Measurements from ENCODE around the gene DYNLT4.
"Not testable (repeated sequence)": the region's sequence is repeated elsewhere in the genome, so short reads cannot be mapped to it uniquely, and the experiment has no call there.

The DYNLT4 gene

DNA sequence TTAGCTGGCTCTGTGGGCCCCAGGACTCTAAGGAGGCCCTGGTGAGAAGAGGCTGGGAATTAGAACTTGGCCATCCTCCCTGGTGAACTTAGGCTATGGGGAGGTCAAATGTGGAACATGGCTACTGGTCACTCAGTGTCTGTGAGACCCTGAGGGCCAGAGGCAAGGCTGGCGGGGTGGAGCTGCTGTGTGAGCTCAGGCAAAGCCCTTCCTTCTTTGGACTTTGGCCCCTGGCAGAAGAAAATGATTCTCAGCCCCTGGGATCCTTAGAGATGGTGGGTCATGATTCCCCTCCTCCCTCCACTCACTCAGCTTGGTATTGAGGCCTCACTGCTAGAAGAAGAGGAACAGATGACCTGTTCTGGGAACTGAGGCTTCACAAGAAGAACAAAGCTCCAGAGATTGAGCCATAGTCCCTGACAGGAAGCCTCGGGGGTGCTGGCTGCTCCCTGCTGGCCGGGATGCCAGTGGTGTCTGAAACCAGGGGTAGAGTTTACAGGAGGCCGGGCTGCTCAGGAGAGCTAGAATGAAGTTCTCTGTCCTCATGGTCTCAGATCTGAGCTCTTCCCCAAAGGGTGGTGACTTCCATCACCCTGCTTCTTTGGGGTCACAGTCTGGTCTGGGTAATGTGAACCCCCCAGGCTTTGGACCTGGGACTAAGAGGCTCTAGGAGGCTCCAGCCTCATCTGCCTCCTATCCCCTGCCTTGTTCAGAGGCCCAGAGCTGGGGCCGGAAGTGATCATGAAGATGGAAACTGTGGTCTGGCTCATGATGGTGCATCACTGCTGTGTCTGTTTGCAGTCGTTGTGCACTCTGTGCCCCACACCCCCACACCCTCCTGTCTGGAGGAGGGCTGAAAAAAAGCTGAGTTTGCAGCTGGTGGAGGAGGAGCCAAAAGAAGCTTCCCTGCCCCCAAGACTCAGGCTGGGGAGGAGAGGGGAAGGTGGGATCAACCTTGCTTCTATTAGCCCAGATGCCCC, 2.1 kb upstream of the DYNLT4 start:
- no peak for DNase-seq (ENCODE audit: low spot score)

DNA sequence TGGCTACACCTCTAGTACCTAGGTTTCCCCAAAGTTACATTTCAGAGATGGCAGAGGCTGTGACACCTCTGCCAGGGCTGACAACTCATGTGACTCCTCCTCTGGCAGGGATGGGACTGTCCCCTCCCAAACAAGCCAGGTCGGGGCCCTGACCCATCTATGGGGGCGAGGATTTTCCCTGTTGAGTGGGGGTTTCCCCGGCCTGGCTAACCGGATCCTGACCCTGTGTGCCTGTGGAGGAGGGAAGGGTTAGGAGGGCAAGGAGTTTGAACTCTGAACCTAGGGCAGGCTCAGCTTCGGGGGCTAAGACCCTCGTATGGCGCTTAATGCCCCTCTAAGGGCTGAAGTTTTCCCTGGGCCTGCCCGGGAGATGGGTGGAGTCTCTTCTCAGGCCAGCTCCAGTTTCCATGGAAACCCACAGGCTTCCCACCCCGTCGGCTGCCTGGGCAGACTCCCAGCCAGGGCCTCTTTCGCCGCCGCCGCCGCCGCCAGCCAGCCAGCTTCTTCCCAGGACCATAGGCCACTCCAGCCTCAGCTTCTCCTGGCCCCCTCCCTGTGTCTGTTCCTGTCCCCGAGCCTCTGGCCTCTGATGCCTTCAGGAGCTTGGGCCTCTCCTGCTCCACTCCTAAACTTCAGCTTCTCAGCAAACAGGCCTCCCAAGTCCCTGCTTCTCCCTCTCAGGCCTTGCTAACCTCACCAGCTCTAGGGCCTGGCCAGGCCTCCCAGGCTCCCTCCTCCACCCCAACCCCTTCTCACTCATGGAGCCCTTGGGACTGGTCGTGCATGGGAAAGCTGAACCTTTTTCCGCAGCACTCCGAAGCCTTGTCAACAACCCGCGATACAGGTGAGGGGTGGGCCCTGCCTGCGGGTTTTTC, 1.1 kb upstream of the DYNLT4 start, which contains the start of gene BTBD19:
TSS of gene BTBD19 (plus strand) at position 461 of the 875 bp plus-strand sequence. CDS start at position 759, 298 bp downstream.
- peak; percentile 82 for DNase-seq (ENCODE audit: low spot score)

DNA sequence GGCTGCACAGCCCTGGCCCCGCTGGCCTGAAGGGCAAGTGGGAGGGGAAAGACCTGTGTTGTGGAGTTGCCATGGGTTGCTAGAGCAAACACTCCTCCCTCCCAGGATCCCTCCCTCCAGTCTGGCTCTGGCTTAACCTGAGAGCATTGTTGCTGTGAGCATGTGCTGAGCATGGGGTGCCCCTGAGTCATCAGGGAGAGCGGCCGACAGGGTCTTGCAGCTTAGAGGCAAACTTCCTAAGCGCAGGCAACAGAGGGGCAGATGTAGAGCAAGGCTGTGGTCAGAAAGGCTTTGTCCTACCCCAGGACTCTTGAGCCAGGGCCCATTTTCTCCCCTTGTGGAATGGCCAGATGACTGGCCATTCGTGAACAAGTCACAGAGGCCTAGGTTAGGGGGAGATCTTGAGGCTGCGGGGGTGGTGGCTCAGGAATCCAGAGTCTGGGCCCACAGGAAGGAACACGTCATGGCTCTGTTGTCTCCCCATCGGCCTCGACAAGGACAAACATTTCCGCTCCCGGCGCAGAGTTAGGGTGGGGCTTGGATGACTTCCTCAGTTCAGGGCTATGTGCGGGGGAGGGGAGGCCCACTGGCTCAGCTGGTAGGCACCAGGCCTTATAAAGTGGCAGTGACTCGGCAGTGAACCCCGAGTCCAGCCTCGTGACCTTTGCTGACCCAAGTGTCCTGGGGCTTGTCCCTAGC, 362 bp upstream of the DYNLT4 start:
- peak; percentile 83 for DNase-seq (ENCODE audit: low spot score)

DNA sequence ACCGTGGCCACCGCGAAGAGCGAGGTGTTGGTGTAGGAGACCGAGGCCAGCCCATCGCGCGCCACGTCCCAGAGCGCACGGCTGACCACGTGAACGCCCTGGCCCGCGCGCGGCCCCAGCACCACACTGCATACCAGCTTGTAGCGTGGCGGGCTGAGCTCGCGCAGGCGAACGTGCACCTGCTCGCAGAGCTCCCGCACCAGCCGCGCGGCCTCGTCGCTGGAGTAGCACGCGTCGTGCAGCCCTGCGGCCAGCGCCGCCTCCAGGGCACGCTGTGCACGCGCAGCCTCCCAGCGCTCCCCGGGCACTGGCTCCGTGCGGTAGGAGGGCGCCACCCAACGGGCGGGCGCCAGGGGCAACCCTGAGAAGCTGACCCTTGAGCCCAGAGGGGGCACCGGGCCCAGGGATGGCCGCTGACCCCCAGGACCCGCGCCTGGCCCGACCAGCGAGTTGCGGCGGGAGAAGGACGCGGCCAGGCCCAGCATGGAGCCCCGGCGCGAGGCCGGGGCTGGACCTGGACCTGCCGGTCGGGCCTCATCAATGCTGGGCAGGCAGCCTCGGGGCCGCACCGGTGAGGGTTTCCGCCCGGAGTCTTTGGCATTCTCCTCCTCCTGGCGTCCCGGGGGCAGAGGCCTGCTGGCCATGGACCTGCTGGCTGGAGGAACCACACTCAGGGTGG, 987 bp downstream of the DYNLT4 start:
- DNase-seq (ENCODE audit: low spot score), result no peak

DNA sequence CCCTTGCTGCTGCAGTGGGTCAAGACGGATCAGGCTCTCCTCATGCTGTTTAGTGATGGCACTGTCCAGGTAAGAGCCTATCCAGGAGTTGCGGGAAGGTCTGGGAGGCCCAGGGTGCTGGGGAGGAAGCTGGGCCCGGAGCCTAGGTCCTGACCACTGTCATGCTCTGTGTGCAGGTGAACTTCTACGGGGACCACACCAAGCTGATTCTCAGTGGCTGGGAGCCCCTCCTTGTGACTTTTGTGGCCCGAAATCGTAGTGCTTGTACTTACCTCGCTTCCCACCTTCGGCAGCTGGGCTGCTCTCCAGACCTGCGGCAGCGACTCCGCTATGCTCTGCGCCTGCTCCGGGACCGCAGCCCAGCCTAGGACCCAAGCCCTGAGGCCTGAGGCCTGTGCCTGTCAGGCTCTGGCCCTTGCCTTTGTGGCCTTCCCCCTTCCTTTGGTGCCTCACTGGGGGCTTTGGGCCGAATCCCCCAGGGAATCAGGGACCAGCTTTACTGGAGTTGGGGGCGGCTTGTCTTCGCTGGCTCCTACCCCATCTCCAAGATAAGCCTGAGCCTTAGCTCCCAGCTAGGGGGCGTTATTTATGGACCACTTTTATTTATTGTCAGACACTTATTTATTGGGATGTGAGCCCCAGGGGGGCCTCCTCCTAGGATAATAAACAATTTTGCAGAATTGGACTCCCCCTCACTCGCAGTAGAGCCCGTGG, 1.7 kb downstream of the DYNLT4 start:
- no peak for DNase-seq (ENCODE audit: low spot score)

DNA sequence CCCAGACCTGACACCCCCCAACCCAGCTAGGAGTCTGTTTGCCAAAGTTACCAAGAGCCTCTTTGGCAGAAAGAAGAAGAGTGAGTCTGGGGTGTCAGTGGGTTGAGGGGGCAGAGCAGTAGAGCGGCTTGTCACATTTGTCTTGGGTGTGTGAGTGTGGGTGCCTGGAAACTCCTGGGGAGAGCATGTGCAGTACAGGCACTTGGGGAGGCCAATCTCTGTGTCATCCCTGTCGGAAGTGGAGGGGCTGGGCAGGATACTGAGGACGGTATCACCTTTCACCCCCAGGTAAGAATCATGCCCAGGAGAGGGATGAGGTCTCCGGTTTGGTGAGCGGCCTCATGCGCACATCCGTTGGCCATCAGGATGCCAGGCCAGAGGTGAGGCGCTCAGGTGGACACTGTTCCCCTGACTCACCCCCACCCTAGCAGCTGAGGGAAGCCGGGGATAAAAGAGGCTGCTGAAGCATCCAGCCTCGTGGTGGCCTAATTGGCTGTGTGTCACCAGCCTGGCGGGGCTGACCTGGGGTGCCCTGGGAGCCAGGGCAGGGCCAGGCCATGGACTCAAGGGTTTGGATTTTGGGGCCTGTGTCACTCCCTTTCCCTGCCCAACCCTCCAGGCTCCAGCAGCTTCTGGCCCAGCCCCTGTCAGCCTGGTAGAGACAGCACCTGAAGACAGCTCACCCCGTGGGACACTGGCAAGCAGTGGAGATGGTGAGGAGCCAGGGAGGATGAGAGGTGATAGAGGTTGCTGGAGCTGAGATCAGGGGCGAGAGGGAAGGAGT, 3.6 kb downstream of the DYNLT4 start:
- no peak for DNase-seq (ENCODE audit: low spot score)

DNA sequence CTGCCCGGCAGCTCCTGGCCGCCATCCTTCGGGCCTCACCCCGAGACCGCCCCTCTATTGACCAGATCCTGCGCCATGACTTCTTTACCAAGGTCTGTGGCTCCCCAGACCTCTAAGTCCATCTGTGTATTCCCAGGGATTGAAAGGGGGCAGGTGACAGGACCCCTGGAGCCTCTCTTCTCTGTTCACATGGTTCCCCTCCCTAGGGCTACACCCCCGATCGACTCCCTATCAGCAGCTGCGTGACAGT, 4.2 kb downstream of the DYNLT4 start:
- DNase-seq (ENCODE audit: low spot score), result no peak

DNA sequence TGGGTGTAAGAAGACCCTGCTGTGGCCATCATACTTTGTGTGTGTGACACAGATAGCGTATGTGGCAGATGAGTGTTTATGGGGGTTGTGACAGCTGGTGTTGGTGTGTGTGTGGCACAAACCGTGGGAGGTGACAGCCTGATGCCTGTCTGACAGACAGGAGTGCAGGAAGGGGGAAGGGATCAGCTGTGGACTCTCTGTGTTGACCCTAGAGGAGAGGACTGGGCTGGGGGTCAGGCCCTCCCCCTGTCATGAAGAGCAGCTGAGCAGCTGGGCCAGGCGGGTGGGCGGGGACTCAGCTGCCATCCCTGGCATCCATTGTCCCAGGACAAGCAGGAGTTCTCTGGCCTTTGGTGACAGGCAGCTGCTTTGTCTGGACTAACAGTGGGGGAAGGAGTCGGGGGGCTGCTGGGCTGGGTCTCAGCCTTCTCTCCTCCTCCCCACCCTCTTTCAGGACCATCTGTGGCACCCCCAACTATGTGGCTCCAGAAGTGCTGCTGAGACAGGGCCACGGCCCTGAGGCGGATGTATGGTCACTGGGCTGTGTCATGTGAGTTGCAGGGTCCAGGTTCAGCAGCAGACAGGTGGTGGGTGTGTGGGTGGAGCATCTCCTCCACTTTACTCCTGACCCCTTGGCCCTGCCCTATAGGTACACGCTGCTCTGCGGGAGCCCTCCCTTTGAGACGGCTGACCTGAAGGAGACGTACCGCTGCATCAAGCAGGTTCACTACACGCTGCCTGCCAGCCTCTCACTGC, 4.7 kb downstream of the DYNLT4 start:
- DNase-seq (ENCODE audit: low spot score), result peak; percentile 51

DNA sequence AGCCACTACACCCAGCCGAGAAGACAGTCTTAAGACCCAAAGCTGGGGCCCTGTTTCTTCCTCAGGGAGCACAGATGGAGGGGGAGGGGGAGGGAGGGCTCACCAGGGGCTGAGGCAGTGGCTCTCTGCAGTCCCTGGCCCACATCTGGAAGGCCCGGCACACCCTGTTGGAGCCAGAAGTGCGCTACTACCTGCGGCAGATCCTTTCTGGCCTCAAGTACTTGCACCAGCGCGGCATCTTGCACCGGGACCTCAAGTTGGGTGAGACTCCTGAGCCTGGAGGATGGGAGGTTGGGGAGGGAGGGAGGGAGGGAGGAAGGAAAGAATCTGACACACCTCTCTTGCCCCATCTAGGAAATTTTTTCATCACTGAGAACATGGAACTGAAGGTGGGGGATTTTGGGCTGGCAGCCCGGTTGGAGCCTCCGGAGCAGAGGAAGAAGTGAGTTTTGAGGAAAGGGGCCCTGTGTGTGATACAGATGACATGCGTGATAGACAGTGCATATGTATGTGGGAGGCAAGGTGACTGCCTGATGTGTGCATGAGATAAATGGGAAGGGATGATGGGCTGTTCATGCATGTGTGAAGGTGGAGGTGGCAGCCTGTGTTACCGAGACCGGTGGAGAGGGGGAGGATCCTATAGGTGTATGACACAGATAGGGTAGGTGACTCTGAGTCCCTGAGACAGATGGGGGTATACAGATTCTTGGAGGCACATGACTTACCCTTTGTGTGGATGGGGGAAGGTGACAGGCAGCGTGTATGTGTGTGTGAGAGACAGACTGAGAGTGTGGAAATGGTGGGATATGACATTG, 5.5 kb downstream of the DYNLT4 start:
- no peak for DNase-seq (ENCODE audit: low spot score)

DNA sequence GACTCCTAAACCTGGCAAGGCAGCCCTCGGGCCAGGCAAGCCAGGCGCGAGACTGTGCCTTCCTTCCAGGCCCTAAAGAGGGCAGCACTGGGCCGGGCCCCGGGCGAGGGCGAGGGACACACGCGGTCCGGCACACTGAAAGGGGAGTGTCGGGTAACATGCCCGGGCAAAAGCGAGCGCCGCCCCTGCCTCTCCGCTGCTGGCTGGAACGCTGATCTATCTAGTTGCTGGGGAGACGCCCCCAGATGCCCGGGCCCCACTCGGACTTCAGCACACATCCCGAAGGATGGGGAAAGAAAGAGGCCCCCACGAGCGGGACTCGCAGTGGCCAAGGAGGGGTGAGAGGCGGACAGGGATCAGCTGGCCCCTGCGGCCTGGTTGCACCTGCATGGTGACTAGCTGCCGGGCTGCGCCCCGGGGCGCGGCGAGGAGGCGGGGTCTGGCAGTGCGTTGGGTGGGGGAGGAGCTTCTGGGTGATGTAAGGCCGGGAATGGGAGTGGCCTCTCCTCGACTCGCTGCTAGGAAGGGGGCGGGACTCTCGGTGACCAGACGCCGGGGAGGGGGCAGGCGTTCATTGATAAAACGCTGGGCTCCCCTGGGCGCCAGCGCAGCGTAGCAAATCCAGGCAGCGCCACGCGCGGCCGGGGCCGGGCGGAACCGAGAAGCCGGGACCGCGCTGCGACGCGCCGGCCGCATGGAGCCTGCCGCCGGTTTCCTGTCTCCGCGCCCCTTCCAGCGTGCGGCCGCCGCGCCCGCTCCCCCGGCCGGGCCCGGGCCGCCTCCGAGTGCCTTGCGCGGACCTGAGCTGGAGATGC, 7.2 kb downstream of the DYNLT4 start, which contains the start of gene PLK3:
TSS of gene PLK3 (plus strand) at position 608 of the 815 bp plus-strand sequence. CDS start at position 695, 87 bp downstream.
- peak; percentile 99 for DNase-seq (ENCODE audit: low spot score)

DNA sequence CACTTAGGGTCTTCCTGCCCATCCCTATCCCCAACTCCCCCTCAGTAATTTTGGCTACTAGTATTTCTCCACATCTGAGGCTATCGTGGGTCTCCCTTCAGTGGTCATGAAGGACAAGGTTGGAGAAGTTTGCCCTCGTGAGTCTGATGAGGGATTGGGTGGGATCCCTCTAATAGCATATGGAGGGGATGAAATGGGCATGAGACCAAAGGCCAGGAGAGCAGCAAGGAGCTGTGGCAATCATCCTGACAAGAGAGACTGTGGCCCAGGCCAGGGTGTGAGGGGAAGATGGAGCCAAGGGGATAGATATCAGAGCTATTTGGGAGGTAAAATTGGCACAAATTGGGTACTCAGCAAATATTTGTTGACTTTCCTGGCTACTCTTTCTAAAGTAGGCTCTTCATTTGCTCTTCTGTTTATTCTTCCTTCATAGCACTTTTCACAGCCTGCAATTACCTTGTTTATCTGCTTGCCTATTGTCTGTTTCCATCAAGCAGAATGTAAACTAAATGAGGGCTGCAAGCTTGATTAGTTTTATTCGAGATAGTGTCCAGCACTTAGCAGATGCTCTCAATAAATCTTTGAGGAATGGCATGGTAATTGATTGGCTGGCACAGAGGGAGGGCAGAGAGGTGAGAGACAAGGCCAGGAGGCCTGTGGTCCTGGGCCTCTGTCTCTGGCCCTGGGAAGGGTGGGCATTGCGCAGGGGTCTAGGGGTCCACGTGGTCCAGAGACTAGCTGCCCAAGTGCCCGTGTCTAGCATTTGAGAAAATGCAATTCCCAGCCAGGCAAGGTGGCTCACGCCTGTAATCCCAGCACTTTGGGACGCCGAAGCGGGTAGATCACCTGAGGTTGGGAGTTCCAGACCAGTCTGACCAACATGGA, 8.4 kb downstream of the DYNLT4 start:
- no peak for DNase-seq (ENCODE audit: low spot score)

DNA sequence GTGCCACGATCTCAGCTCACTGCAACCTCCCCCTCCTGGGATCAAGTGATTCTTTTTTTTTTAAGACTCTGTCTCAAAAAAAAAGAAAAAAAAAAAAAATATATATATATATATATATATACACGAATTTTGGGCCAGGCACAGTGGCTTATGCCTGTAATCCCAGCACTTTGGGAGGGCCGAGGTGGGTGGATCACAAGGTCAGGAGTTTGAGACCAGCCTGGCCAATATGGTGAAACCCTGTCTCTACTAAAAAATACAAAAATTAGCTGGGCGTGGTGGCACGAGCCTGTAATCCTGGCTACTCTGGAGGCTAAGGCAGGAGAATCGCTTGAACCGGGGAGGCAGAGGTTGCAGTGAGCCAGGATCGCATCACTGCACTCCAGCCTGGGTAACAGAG, 9.3 kb downstream of the DYNLT4 start:
- DNase-seq (ENCODE audit: low spot score), result not testable (repeated sequence)

DNA sequence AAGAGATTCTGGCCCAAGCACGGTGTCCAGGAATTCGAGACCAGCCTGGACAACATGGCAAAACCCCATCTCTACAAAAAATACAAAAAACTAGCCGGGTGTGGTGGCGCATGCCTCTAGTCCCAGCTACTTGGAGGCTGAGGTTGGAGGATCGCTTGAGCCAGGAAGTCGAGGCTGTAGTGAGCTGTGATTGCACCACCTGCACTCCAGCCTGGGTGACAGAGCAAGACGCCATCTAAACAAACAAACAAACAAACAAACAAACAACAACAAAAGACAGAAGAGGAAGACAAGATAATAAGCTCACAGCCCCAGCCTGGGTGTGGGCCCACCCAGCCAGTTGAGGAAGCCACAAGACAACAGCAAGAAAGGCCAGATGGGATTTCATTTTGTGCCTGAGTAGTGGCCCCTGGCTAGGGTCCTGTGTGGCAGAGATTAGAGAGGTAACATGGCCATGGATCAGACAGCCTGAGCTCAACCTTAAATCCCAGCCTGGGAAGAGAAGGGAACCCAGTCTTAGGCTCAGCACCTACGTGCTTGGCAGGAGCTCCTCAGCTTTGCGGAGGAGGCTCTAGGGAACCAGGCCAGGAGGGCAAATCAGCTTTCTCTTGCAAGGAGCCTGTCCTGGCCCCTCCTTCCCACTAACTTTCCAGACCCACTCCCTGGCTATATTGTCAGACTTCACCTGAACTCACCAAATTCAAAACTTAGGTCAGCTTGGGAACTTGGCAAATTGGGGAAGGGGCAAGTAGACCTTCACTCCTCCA, 14.2 kb downstream of the DYNLT4 start:
- no peak for DNase-seq (ENCODE audit: low spot score)

DNA sequence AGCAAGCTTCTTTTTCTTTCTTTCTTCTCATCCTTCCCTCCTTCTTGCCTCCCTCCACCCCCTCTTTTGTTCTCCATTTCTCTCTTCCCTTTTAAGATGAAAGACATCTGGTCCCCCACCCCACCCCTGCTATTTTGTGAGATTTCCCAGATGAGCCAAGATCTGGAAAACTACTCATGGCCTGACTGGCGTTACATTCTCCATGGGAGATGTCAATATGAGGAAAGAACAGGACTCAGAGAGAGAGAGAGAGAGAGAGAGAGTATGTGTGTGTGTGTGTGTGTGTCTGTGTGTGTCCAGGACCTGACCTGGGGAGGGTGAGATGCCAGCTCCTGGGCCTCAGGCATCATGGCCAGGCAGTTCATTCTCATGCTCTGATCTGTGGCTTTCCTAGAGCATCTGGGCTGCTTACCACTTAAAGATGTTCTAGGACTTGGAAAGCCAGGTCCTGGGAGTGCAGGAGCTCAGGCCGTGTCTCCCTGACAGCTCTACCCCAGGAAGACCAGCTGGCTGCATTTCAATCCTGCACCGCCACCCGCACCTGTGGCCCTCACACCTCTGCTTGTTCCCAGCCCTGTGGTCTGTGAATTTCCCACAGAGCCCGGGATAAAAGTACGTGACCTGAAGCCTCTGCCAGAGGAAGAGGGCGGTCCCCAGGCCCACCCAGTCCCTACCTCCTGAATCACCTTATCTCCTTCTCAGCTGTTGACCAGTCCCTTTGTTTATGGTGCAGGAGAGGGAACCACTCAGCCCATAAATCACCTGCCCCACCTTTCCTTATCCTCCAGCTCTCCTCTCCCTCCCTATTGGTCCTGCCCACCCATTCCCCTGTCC, 16.0 kb downstream of the DYNLT4 start:
- no peak for DNase-seq (ENCODE audit: low spot score)

Measured in globus pallidus (tissue), 1 donor.